ENCODE data around the gene LMF1. TPM values are rescaled to one million over a fixed set of nuclear protein-coding genes. Genes with fewer than 3 reads are reported as not detected.

Gene LMF1
- total and polyA plus RNA-seq, 2 of the 4 experiments (the other 2 are of a cell fraction), result 7.7 to 13.1 TPM

DNA sequence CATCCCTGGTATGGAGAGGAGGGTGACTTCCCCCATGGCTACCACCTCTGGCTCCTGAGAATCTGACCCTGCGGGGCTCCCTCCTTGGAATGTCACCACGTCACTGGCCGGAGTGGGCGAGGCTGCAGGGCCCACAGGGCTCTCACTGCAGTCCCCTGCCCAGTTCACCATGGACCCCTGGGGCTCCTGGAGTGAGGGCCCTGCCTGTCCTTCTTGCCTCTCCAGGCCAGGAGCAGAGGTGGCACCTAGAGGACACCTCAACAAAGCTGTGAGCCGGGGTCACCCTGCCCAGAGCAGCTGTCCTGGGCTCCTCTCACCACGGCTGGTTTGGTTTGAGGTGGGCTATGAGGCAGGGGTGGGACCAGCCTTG, 102.4 kb downstream of the LMF1 start (continued):
- TF ChIP-seq, protein P1, sequence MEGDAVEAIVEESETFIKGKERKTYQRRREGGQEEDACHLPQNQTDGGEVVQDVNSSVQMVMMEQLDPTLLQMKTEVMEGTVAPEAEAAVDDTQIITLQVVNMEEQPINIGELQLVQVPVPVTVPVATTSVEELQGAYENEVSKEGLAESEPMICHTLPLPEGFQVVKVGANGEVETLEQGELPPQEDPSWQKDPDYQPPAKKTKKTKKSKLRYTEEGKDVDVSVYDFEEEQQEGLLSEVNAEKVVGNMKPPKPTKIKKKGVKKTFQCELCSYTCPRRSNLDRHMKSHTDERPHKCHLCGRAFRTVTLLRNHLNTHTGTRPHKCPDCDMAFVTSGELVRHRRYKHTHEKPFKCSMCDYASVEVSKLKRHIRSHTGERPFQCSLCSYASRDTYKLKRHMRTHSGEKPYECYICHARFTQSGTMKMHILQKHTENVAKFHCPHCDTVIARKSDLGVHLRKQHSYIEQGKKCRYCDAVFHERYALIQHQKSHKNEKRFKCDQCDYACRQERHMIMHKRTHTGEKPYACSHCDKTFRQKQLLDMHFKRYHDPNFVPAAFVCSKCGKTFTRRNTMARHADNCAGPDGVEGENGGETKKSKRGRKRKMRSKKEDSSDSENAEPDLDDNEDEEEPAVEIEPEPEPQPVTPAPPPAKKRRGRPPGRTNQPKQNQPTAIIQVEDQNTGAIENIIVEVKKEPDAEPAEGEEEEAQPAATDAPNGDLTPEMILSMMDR (conservative IDR thresholded peaks at IDR 0.05; ENCODE audit: low read depth, low read length), result no peak
- no peak for TF ChIP-seq NFE2L2 (IDR thresholded peaks at IDR 0.05; ENCODE audit: low read depth, low read length)
- TF ChIP-seq BHLHE40 (IDR thresholded peaks at IDR 0.05; ENCODE audit: low read depth, low read length), result no peak
- TF ChIP-seq POLR2A (IDR thresholded peaks at IDR 0.05; ENCODE audit: low read depth, low read length), result no peak
